Left ventricle myocardium inferior (tissue), 1 donor: Measurements from ENCODE around the gene TEAD2. TPM values are rescaled to one million over a fixed set of nuclear protein-coding genes. Genes with fewer than 3 reads are reported as not detected.
A peak's percentile ranks its signal among the peaks of the same experiment; 100 is the strongest.

Source experiments
- DNase-seq: peaks from one replicate; pipeline ENCODE4 v3.0.0-alpha.2; 2020
- H3K27ac ChIP-seq: fragments of 200-600 bp; replicated peaks from 2 replicates; pipeline ENCODE4 v1.8.0; 2021
- H3K27me3 ChIP-seq: fragments of 200-600 bp; 2 replicates; pipeline ENCODE4 v1.8.0; 2021; ENCODE audit warnings: low read depth
- H3K36me3 ChIP-seq: fragments of 200-600 bp; 2 replicates; pipeline ENCODE4 v1.8.0; 2021
- H3K4me1 ChIP-seq: fragments of 200-600 bp; 2 replicates; pipeline ENCODE4 v1.8.0; 2021
- H3K4me3 ChIP-seq: fragments of 200-600 bp; 2 replicates; pipeline ENCODE4 v1.8.0; 2021; ENCODE audit warnings: mild to moderate bottlenecking, moderate library complexity
- H3K9me3 ChIP-seq: fragments of 200-600 bp; replicated peaks from 2 replicates; pipeline ENCODE4 v1.8.0; 2021
- intact Hi-C: fragments of 100-400 bp; cut with micrococcal nuclease; formaldehyde crosslinking; loops from one replicate; pipeline ENCODE4 v1.11.0; 2022
- total RNA-seq: library from RNA; stranded (reverse); fragmentation: NEBNext Ultra II Directional; extraction: Animal tissue kit (Norgen Biotek cat#: 25700); gene quantifications from one replicate; pipeline ENCODE4 v1.2.1, GENCODE V29; 2021
- TF ChIP-seq, protein P1 (sequence below): fragments of 200-600 bp; IDR thresholded peaks from 2 replicates; pipeline ENCODE4 v1.8.0; 2021; ENCODE audit warnings: antibody characterized with exemption, mild to moderate bottlenecking, borderline replicate concordance
- donor health status: DM: no; HTN: yes; CAD: no; lungs with severe emphysema.

TEAD2 gene
- total RNA-seq, 1 donor from 2014 or later, result 44.1 TPM

DNA sequence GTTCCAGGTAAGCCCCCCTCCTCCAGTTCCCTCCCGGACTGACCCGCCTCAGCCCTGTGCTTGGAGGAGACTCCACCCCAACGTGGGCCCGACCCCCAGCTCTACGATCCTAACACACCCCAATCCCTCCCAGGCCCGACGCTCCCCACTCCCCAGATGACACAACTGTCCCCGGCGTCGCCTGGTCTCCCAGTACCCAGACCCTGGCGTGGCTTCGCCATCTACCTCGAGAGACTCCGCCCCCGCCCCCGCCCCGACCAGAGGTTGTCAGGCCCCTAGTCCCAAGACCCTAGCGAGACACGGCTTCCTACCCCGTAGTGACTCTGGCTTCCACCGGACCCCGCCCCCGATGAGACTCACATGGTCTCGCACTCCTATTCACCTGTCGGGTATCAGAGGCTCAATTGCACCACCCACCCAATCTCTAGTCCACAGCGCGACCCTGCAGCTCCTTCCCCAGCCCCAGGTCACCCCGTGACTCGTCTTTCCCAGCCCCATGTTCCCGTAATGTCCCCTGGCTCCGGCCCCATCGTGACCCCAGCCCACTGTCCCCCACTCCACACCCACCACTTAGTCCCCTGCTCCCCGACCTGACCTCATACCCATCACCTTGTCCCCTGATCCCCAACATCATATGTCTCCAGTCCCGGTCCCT is 24.1 kb downstream of the TEAD2 start:
- peaks cover 24% of the 10 kb centered on the region for H3K36me3 ChIP-seq
- intact Hi-C loops, result no loop called here
- DNase-seq, result no peak
- peak overlapping the region; percentile 62 for H3K4me3 ChIP-seq
- TF ChIP-seq, protein P1, sequence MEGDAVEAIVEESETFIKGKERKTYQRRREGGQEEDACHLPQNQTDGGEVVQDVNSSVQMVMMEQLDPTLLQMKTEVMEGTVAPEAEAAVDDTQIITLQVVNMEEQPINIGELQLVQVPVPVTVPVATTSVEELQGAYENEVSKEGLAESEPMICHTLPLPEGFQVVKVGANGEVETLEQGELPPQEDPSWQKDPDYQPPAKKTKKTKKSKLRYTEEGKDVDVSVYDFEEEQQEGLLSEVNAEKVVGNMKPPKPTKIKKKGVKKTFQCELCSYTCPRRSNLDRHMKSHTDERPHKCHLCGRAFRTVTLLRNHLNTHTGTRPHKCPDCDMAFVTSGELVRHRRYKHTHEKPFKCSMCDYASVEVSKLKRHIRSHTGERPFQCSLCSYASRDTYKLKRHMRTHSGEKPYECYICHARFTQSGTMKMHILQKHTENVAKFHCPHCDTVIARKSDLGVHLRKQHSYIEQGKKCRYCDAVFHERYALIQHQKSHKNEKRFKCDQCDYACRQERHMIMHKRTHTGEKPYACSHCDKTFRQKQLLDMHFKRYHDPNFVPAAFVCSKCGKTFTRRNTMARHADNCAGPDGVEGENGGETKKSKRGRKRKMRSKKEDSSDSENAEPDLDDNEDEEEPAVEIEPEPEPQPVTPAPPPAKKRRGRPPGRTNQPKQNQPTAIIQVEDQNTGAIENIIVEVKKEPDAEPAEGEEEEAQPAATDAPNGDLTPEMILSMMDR, result no peak
- no peaks in the 10 kb centered on the region for H3K9me3 ChIP-seq
- no peak overlapping the region for H3K27ac ChIP-seq
- no peaks in the 10 kb centered on the region for H3K27me3 ChIP-seq
- peaks cover 29% of the 10 kb centered on the region for H3K4me1 ChIP-seq

- Histone ChIP-seq H3K9me3 (no peaks in the 10 kb centered on the region), H3K27me3 (no peaks in the 10 kb centered on the region), H3K4me3 (no peak overlapping the region), H3K4me1 (peaks cover 29% of the 10 kb centered on the region), H3K36me3 (peaks cover 17% of the 10 kb centered on the region), H3K27ac (no peak overlapping the region)
- intact Hi-C loops, result no loop called here
- DNase-seq, result no peak
- TF ChIP-seq, protein P1, result no peak
Observed at GRCh38 chr19:49337267-49338022, 24.8 kb downstream of the TEAD2 start.

DNA sequence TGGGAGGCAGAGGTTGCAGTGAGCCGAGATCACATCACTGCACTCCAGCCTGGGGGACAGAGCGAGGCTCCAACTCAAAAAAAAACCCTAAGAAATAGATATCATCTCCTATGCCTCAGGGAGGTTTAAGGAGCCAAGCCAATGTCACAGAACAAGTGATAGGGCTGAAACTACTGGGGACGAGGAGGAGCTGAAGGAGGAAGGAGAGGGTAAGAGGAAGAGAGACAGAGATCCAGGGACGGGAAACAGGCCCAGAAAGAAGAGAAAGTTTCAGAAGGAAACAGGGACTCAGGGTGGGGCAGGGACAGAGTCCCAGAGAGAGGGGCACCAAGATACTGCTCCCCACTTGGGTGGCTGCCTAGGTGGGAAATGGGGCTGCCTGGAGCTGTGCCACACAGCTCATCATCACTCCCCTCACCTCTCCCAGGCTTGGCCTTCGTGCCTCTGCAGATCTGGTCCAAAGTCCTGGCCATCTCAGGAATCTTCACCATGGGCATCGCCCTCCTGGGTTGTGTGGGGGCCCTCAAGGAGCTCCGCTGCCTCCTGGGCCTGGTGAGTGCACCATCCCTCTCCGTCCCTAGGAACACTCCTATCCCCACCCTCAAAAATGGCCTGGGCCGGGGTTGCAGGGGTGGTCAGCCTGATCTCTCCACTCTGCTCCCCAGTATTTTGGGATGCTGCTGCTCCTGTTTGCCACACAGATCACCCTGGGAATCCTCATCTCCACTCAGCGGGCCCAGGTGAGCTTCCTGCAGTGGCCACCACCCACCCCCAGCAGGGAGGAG is 25.5 kb downstream of the TEAD2 start:
- Histone ChIP-seq H3K4me1 (peaks cover 29% of the 10 kb centered on the region), H3K4me3 (no peak overlapping the region)

GRCh38 chr19:49335784-49336481 is 26.3 kb downstream of the TEAD2 start:
- H3K4me3 ChIP-seq, result peak overlapping the region; percentile 48
- intact Hi-C loops, result no loop called here

More for the DNA sequence above, 25.5 kb downstream of the TEAD2 start:
- TF ChIP-seq, protein P1, result no peak
- H3K27me3 ChIP-seq, result no peaks in the 10 kb centered on the region
- no peak for DNase-seq
- no peak overlapping the region for H3K27ac ChIP-seq
- no peaks in the 10 kb centered on the region for H3K9me3 ChIP-seq
- peaks cover 9% of the 10 kb centered on the region for H3K36me3 ChIP-seq
- intact Hi-C loops, result no loop called here

More at GRCh38 chr19:49335784-49336481, 26.3 kb downstream of the TEAD2 start:
- Histone ChIP-seq H3K4me1 (peaks cover 25% of the 10 kb centered on the region), H3K27me3 (no peaks in the 10 kb centered on the region), H3K27ac (no peak overlapping the region), H3K9me3 (no peaks in the 10 kb centered on the region), H3K36me3 (peaks cover 2% of the 10 kb centered on the region)
- TF ChIP-seq, protein P1, result no peak
- DNase-seq, result no peak
